PC-9 (cell line): ENCODE results near the gene CCDC9B.

Experiments
- CTCF ChIP-seq: fragments of 200-600 bp; sonication (generic); conservative IDR thresholded peaks from 2 replicates; pipeline ENCODE4 v1.6.1; 2017; ENCODE audit warnings: mixed run types, antibody characterized with exemption, mild to moderate bottlenecking, moderate library complexity
- EZH2 ChIP-seq: fragments of 200-600 bp; sonication (generic); IDR thresholded peaks from 2 replicates; pipeline ENCODE4 v1.8.0; 2017; ENCODE audit warnings: antibody characterized with exemption, low read depth

- TF ChIP-seq EZH2 (no peak), CTCF (no peak)
These were observed 7.1 kb upstream of the CCDC9B start for GRCh38 chr15:40347559-40348473.
